ENCODE data around the gene CD244.
"Not testable (repeated sequence)": the region's sequence is repeated elsewhere in the genome, so short reads cannot be mapped to it uniquely, and the experiment has no call there.

The CD244 gene

GRCh38 chr1:160862203-160863060 is at the start of gene CD244:
Gene CD244, minus strand, starts transcription at chr1:160862887. Its CDS starts 210 bp downstream, at chr1:160862677.
- DNase-seq, result no peak

- DNase-seq, result no peak
Observed at GRCh38 chr1:160911925-160912324, 49.2 kb upstream of the CD244 start.

GRCh38 chr1:160911441-160911840 is 48.8 kb upstream of the CD244 start:
- no peak for DNase-seq

- no peak for DNase-seq
Observed at GRCh38 chr1:160910170-160910750, 47.6 kb upstream of the CD244 start.

GRCh38 chr1:160907976-160908375 is 45.3 kb upstream of the CD244 start:
- DNase-seq, result no peak

- no peak for DNase-seq
Observed at GRCh38 chr1:160905617-160905989, 42.9 kb upstream of the CD244 start.

GRCh38 chr1:160904783-160905616 is 42.3 kb upstream of the CD244 start:
- DNase-seq, result no peak

GRCh38 chr1:160902251-160902650 is 39.6 kb upstream of the CD244 start:
- DNase-seq, result not testable (repeated sequence)

GRCh38 chr1:160901768-160902167 is 39.1 kb upstream of the CD244 start:
- DNase-seq, result no peak

GRCh38 chr1:160900683-160901082 is 38.0 kb upstream of the CD244 start:
- not testable (repeated sequence) for DNase-seq

- not testable (repeated sequence) for DNase-seq
Observed at GRCh38 chr1:160894368-160895135, 31.9 kb upstream of the CD244 start.

GRCh38 chr1:160891474-160891873 is 28.8 kb upstream of the CD244 start:
- no peak for DNase-seq

GRCh38 chr1:160888926-160889325 is 26.2 kb upstream of the CD244 start:
- DNase-seq, result no peak

- no peak for DNase-seq
Observed at GRCh38 chr1:160887071-160887470, 24.4 kb upstream of the CD244 start.

- DNase-seq, result no peak
Observed at GRCh38 chr1:160885042-160885441, 22.4 kb upstream of the CD244 start, which contains the start of gene ITLN1. Gene ITLN1, minus strand, starts transcription at chr1:160885180. Its CDS starts 303 bp downstream, at chr1:160884877.

- no peak for DNase-seq
Observed at GRCh38 chr1:160884579-160884978, 21.9 kb upstream of the CD244 start.

GRCh38 chr1:160883581-160884513 is 21.2 kb upstream of the CD244 start:
- no peak for DNase-seq

- DNase-seq, result no peak
Observed at GRCh38 chr1:160882582-160882981, 19.9 kb upstream of the CD244 start.

GRCh38 chr1:160881264-160881663 is 18.6 kb upstream of the CD244 start:
- not testable (repeated sequence) for DNase-seq

GRCh38 chr1:160880216-160880615 is 17.5 kb upstream of the CD244 start:
- no peak for DNase-seq

- DNase-seq, result no peak
Observed at GRCh38 chr1:160879056-160879455, 16.4 kb upstream of the CD244 start.
